ENCODE data around the gene MTA3. TPM values are rescaled to one million over a fixed set of nuclear protein-coding genes. Genes with fewer than 3 reads are reported as not detected.

Gene MTA3
- total and polyA plus RNA-seq, 10 donors: 11.6 to 42.9 (median 28.5) TPM

DNA sequence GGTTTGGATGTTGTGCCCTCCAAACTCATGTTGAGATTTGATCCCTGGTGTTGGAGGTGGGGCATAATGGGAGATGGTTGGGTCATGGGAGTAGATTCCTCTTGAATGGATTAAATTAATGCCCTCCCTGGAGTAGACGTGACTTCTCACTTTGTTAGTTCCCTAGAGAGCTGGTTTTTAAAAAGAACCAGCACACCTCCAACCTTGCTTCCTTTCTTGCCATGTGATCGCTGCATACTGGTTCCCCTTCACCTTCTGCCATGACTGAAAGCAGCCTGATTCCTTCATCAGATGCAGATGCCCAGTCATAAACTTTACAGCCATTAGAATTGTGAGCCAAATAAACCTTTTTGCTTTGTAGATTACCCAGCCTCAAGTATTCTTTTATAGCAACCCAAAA is 21.7 kb downstream of the MTA3 start:
- Histone ChIP-seq H3K9me3 (no peaks in the 10 kb centered on the region), H3K4me1 (no peaks in the 10 kb centered on the region), H3K27me3 (replicated peaks in 1 of 7) (no peaks in the 10 kb centered on the region), H3K27ac (no peak overlapping the region), H3K4me3 (no peak overlapping the region), H3K36me3 (peaks cover 0 to 17% (median 0%) of the 10 kb centered on the region in 6 donors)
- 51 to 80% (median 66%) methylated on average over 2 of the region's 2 CpGs for WGBS, 5 donors
- no peak for DNase-seq
- TF ChIP-seq POLR2AphosphoS5 (IDR thresholded peaks at IDR 0.05) (no peak), CTCF (IDR thresholded peaks at IDR 0.05 in 8 of 11, conservative IDR thresholded peaks at IDR 0.05 in 3 of 11) (no peak), POLR2A (IDR thresholded peaks at IDR 0.05) (no peak)
- intact Hi-C loops (cut with DNase I; ENCODE audit: low total_unique reads): no loop called here

GRCh38 chr2:42593282-42593681 is 24.9 kb downstream of the MTA3 start:
- TF ChIP-seq POLR2AphosphoS5 (IDR thresholded peaks at IDR 0.05) (no peak), CTCF (IDR thresholded peaks at IDR 0.05 in 8 of 11, conservative IDR thresholded peaks at IDR 0.05 in 3 of 11) (no peak), POLR2A (IDR thresholded peaks at IDR 0.05) (no peak)
- no peak overlapping the region for H3K4me3 ChIP-seq
- H3K9me3 ChIP-seq: no peaks in the 10 kb centered on the region
- no peaks in the 10 kb centered on the region for H3K27me3 ChIP-seq (replicated peaks in 1 of 7)
- intact Hi-C loops (cut with DNase I; ENCODE audit: low total_unique reads): no loop called here
- no peak overlapping the region for H3K27ac ChIP-seq
- no peak for DNase-seq
- no peaks in the 10 kb centered on the region for H3K4me1 ChIP-seq
- no peaks in the 10 kb centered on the region for H3K36me3 ChIP-seq
- WGBS, 5 donors: 87 to 99% (median 96%) methylated on average over 5 of the region's 5 CpGs

- TF ChIP-seq CTCF (IDR thresholded peaks at IDR 0.05 in 8 of 11, conservative IDR thresholded peaks at IDR 0.05 in 3 of 11): no peak
- no peak for TF ChIP-seq POLR2A (IDR thresholded peaks at IDR 0.05)
- no peak for TF ChIP-seq POLR2AphosphoS5 (IDR thresholded peaks at IDR 0.05)
- H3K4me3 ChIP-seq: no peak overlapping the region
- no peaks in the 10 kb centered on the region for H3K9me3 ChIP-seq
- peaks cover 0 to 20% (median 2%) of the 10 kb centered on the region in 6 donors for H3K4me1 ChIP-seq
- WGBS, 5 donors: 85 to 93% (median 91%) methylated on average over 2 of the region's 2 CpGs
- H3K27me3 ChIP-seq (replicated peaks in 1 of 7): no peaks in the 10 kb centered on the region
- intact Hi-C loops (cut with DNase I; ENCODE audit: low total_unique reads): no loop called here
- peaks cover 0 to 6% (median 0%) of the 10 kb centered on the region in 6 donors for H3K36me3 ChIP-seq
- no peak overlapping the region for H3K27ac ChIP-seq
- no peak for DNase-seq
These were observed 30.2 kb downstream of the MTA3 start for GRCh38 chr2:42598656-42599055.

DNA sequence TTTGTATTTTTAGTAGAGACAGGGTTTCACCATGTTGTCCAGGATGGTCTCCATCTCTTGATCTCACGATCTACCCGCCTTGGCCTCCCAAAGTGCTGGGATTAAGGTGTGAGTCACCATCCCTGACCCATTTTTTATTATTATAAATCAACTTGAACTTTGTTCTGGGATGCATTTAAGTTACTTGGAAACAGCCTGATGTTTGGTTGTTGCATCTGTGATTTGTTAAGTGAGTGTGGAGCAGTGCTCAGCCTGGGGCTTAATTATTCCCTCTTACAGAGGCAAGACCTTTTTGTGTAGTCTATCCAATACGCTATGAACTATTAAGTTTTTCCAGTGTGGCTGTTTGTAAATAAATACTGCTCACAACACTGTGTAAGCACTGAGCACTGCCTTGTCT is 32.6 kb downstream of the MTA3 start:
- H3K4me3 ChIP-seq: no peak overlapping the region
- H3K36me3 ChIP-seq: peaks cover 0 to 6% (median 0%) of the 10 kb centered on the region in 6 donors
- peaks cover 0 to 20% (median 2%) of the 10 kb centered on the region in 6 donors for H3K4me1 ChIP-seq
- H3K9me3 ChIP-seq: no peaks in the 10 kb centered on the region
- no peak for TF ChIP-seq POLR2AphosphoS5 (IDR thresholded peaks at IDR 0.05)
- TF ChIP-seq POLR2A (IDR thresholded peaks at IDR 0.05): no peak
- no peak for TF ChIP-seq CTCF (IDR thresholded peaks at IDR 0.05 in 8 of 11, conservative IDR thresholded peaks at IDR 0.05 in 3 of 11)
- H3K27ac ChIP-seq: no peak overlapping the region
- no peaks in the 10 kb centered on the region for H3K27me3 ChIP-seq (replicated peaks in 1 of 7)
- WGBS, 5 donors: 96 to 100% (median 99%) methylated on average over 3 of the region's 3 CpGs
- no peak for DNase-seq
- intact Hi-C loops (cut with DNase I; ENCODE audit: low total_unique reads): no loop called here
